Gastrocnemius medialis (tissue), 4 donors: ENCODE measurements around the gene PTTG1IP. TPM values are rescaled to one million over a fixed set of nuclear protein-coding genes. Genes with fewer than 3 reads are reported as not detected.

Source experiments
- ATAC-seq, 2 donors: fragments of 150-250 bp; one replicate each; pipeline ENCODE4 v1.9.1; 2016
- DNase-seq, 2 donors: peaks; one replicate each; pipeline ENCODE4 v3.0.0-alpha.2; 2019
- H3K27ac ChIP-seq, 4 donors: fragments of 200-600 bp; sonication (generic); 1 replicate in 1 of 4; 2 replicates in 3 of 4; pipeline ENCODE4 v1.5.1; 2016 to 2018; ENCODE audit warnings: mild to moderate bottlenecking in 2 of 4, moderate library complexity in 1 of 4
- H3K27me3 ChIP-seq, 3 donors: fragments of 200-600 bp; sonication (generic) in 2 of 3; 1 replicate in 1 of 3; 2 replicates in 2 of 3; pipeline versions ENCODE4 v1.5.1 to v1.6.0; 2016 to 2019; ENCODE audit warnings: mild to moderate bottlenecking in 1 of 3, moderate library complexity in 1 of 3
- H3K36me3 ChIP-seq, 2 donors: fragments of 200-600 bp; sonication (generic) in 1 of 2; one replicate each; pipeline ENCODE4 v1.5.1; 2017 to 2018
- H3K4me1 ChIP-seq, 2 donors: fragments of 200-600 bp; sonication (generic) in 1 of 2; one replicate each; pipeline ENCODE4 v1.5.1; 2016 to 2017; ENCODE audit warnings: mild to moderate bottlenecking in 2 of 2
- H3K4me3 ChIP-seq, 4 donors: fragments of 200-600 bp; sonication (generic) in 3 of 4; 1 replicate in 1 of 4; 2 replicates in 3 of 4; pipeline ENCODE4 v1.5.1; 2016 to 2019; ENCODE audit warnings: mild to moderate bottlenecking in 2 of 4
- H3K9me3 ChIP-seq, 3 donors: fragments of 200-600 bp; sonication (generic) in 2 of 3; 1 replicate in 1 of 3; 2 replicates in 2 of 3; pipeline ENCODE4 v1.5.1; 2016 to 2019
- CTCF ChIP-seq, 5 experiments: fragments of 450-650 bp in 3 of 5; fragments of 200-600 bp in 2 of 5; sonication (generic) in 2 of 5; IDR thresholded peaks in 4 of 5; conservative IDR thresholded peaks in 1 of 5; 1 replicate in 4 of 5; 2 replicates in 1 of 5; pipeline ENCODE4 v1.5.1; 2016 to 2019; ENCODE audit warnings: antibody characterized with exemption in 5 of 5, mild to moderate bottlenecking in 3 of 5, moderate library complexity in 3 of 5
- POLR2A ChIP-seq, 2 donors: fragments of 450-650 bp; IDR thresholded peaks; one replicate each; pipeline ENCODE4 v1.6.1; 2017; ENCODE audit warnings: antibody characterized with exemption in 2 of 2, mild to moderate bottlenecking in 2 of 2, moderate library complexity in 2 of 2
- in situ Hi-C, 4 donors: fragments of 200-750 bp; cut with MboI; loops; one replicate each; pipeline versions ENCODE4 v1.15.0 to v1.8.0; 2017; ENCODE audit warnings: low sequenced_read_pairs in 4 of 4
- intact Hi-C: fragments of 100-400 bp; cut with DNase I; formaldehyde crosslinking; loops from one replicate; pipeline ENCODE4 v1.15.1; 2023; ENCODE audit warnings: low total_unique reads
- total RNA-seq, 4 donors: library from RNA; depleted of rRNA; stranded (reverse); fragments of >200 nt; gene quantifications; one replicate each; pipeline versions ENCODE4 v1.1.0 to v1.2.3, GENCODE V29; 2016

PTTG1IP gene
- total RNA-seq, 4 donors from 2014 or later, result 116 to 217 (median 127) TPM

- DNase-seq (no peak), ATAC-seq (no peak)
- in situ Hi-C loops, result no loop called here
- intact Hi-C loops, result no loop called here
- TF ChIP-seq CTCF (IDR thresholded peaks at IDR 0.05 in 4 of 5, conservative IDR thresholded peaks at IDR 0.05 in 1 of 5), result no peak
- TF ChIP-seq POLR2A (IDR thresholded peaks at IDR 0.05), result no peak
- no peak overlapping the region for H3K27ac ChIP-seq
- peaks cover 0 to 9% of the 10 kb centered on the region in 2 donors for H3K36me3 ChIP-seq
- H3K4me3 ChIP-seq, result no peak overlapping the region
- H3K9me3 ChIP-seq, result no peaks in the 10 kb centered on the region
- peaks cover 12 to 18% of the 10 kb centered on the region in 2 donors for H3K4me1 ChIP-seq
- peaks cover 8 to 13% (median 13%) of the 10 kb centered on the region in 3 donors for H3K27me3 ChIP-seq
These were observed 29.2 kb downstream of the PTTG1IP start for GRCh38 chr21:44844256-44844655.

GRCh38 chr21:44842721-44843445 is 30.6 kb downstream of the PTTG1IP start:
- no peak overlapping the region for H3K4me3 ChIP-seq
- intact Hi-C loops (no loop called here), in situ Hi-C loops (no loop called here)
- no peak for TF ChIP-seq POLR2A (IDR thresholded peaks at IDR 0.05)
- no peak for TF ChIP-seq CTCF (IDR thresholded peaks at IDR 0.05 in 4 of 5, conservative IDR thresholded peaks at IDR 0.05 in 1 of 5)
- DNase-seq (no peak), ATAC-seq (no peak)
- H3K9me3 ChIP-seq, result no peaks in the 10 kb centered on the region
- H3K4me1 ChIP-seq, result peaks cover 12 to 18% of the 10 kb centered on the region in 2 donors
- H3K36me3 ChIP-seq, result no peaks in the 10 kb centered on the region
- H3K27me3 ChIP-seq, result peaks cover 8 to 13% (median 13%) of the 10 kb centered on the region in 3 donors
- no peak overlapping the region for H3K27ac ChIP-seq

DNA sequence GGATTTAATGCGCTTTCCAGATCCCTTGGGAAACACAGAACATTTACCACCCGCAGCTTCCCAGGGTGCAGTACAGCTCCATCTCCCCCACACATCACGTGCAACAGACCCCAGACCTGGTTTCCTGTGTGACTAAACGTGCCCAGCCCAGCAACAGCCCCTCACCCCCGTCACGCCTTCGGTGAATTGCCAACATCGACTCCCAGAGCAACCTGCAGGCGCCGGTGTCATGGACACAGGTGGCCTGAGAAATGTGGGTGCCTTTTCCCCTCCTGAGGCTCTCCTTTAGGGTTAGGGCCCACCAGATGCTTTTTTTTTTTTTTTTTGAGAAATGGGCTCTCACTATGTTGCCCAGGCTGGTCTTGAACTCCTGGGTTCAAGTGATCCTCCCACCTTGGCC is 31.4 kb downstream of the PTTG1IP start:
- H3K9me3 ChIP-seq, result no peaks in the 10 kb centered on the region
- intact Hi-C loops, result no loop called here
- H3K4me3 ChIP-seq, result no peak overlapping the region
- TF ChIP-seq CTCF (IDR thresholded peaks at IDR 0.05 in 4 of 5, conservative IDR thresholded peaks at IDR 0.05 in 1 of 5) (no peak), POLR2A (IDR thresholded peaks at IDR 0.05) (no peak)
- in situ Hi-C loops, result no loop called here
- no peak overlapping the region for H3K27ac ChIP-seq
- H3K36me3 ChIP-seq, result no peaks in the 10 kb centered on the region
- peaks cover 12 to 18% of the 10 kb centered on the region in 2 donors for H3K4me1 ChIP-seq
- DNase-seq, result no peak
- ATAC-seq, result no peak
- peaks cover 8 to 13% (median 13%) of the 10 kb centered on the region in 3 donors for H3K27me3 ChIP-seq

- Histone ChIP-seq H3K9me3 (no peaks in the 10 kb centered on the region), H3K27ac (no peak overlapping the region), H3K4me3 (no peak overlapping the region), H3K27me3 (peaks cover 8 to 13% (median 11%) of the 10 kb centered on the region in 3 donors), H3K36me3 (no peaks in the 10 kb centered on the region), H3K4me1 (peaks cover 4 to 10% of the 10 kb centered on the region in 2 donors)
- intact Hi-C loops, result no loop called here
- in situ Hi-C loops, result no loop called here
- no peak for TF ChIP-seq CTCF (IDR thresholded peaks at IDR 0.05 in 4 of 5, conservative IDR thresholded peaks at IDR 0.05 in 1 of 5)
- no peak for TF ChIP-seq POLR2A (IDR thresholded peaks at IDR 0.05)
- no peak for ATAC-seq
- DNase-seq, result no peak
These were observed 32.7 kb downstream of the PTTG1IP start for GRCh38 chr21:44840771-44841170.
